Measurements from ENCODE around the gene NDRG4. TPM values are rescaled to one million over a fixed set of nuclear protein-coding genes. Genes with fewer than 3 reads are reported as not detected.

The NDRG4 gene
- total and polyA plus RNA-seq, 2 donors from 2014 or later: 1.7 to 5.7 TPM

DNA sequence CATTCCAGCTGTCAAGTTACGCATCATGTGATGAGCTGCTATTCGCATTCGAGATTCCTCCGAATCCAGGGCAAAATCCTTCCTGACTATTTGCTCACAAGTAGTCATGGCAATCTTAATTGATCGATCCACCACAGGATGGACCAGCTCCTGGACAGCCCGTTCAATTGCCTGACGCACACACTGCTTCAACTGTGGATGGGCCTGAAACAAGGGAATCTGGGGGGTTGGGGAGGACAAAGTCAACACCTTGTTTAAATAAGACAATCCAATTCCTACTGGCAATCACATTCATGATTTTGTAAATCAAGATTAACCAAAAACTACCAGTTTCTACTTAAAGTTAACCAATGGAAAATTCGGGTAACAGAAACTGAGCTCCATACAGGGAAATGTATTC lies 43.7 kb downstream of the NDRG4 start:
- TF ChIP-seq, protein P1, sequence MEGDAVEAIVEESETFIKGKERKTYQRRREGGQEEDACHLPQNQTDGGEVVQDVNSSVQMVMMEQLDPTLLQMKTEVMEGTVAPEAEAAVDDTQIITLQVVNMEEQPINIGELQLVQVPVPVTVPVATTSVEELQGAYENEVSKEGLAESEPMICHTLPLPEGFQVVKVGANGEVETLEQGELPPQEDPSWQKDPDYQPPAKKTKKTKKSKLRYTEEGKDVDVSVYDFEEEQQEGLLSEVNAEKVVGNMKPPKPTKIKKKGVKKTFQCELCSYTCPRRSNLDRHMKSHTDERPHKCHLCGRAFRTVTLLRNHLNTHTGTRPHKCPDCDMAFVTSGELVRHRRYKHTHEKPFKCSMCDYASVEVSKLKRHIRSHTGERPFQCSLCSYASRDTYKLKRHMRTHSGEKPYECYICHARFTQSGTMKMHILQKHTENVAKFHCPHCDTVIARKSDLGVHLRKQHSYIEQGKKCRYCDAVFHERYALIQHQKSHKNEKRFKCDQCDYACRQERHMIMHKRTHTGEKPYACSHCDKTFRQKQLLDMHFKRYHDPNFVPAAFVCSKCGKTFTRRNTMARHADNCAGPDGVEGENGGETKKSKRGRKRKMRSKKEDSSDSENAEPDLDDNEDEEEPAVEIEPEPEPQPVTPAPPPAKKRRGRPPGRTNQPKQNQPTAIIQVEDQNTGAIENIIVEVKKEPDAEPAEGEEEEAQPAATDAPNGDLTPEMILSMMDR (IDR thresholded peaks at IDR 0.05; ENCODE audit: borderline replicate concordance, extremely low read depth, insufficient read depth): no peak
- Histone ChIP-seq H3K27ac (ENCODE audit: low read depth in 2 of 2, low read length in 2 of 2) (no peak overlapping the region), H3K36me3 (ENCODE audit: control insufficient read depth in 2 of 3, insufficient read depth in 3 of 3, low read length in 3 of 3) (peaks cover 28 to 89% (median 50%) of the 10 kb centered on the region in 3 donors), H3K27me3 (ENCODE audit: control insufficient read depth, insufficient read depth, low read length) (no peaks in the 10 kb centered on the region), H3K4me1 (ENCODE audit: control insufficient read depth in 2 of 3, insufficient read depth in 2 of 3, low read depth in 1 of 3, low read length in 3 of 3) (no peaks in the 10 kb centered on the region), H3K4me3 (ENCODE audit: low read length in 3 of 3) (no peak overlapping the region), H3K9me3 (ENCODE audit: control insufficient read depth in 2 of 3, insufficient read depth in 1 of 3, low read length in 3 of 3) (no peaks in the 10 kb centered on the region), H3K9ac (ENCODE audit: low read length in 3 of 3) (no peak overlapping the region)
- intact Hi-C loops (cut with DNase I): no loop called here
- DNase-seq (no peak), FAIRE-seq (no peak)

GRCh38 chr16:58548378-58548777 lies 48.4 kb downstream of the NDRG4 start:
- peaks cover 23 to 88% (median 50%) of the 10 kb centered on the region in 3 donors for H3K36me3 ChIP-seq (ENCODE audit: control insufficient read depth in 2 of 3, insufficient read depth in 3 of 3, low read length in 3 of 3)
- no peak for FAIRE-seq
- no peak overlapping the region for H3K27ac ChIP-seq (ENCODE audit: low read depth in 2 of 2, low read length in 2 of 2)

GRCh38 chr16:58551496-58551895 lies 51.6 kb downstream of the NDRG4 start:
- H3K27ac ChIP-seq (ENCODE audit: low read depth in 2 of 2, low read length in 2 of 2): no peak overlapping the region
- peaks cover 6 to 72% (median 46%) of the 10 kb centered on the region in 3 donors for H3K36me3 ChIP-seq (ENCODE audit: control insufficient read depth in 2 of 3, insufficient read depth in 3 of 3, low read length in 3 of 3)
- no peaks in the 10 kb centered on the region for H3K4me1 ChIP-seq (ENCODE audit: control insufficient read depth in 2 of 3, insufficient read depth in 2 of 3, low read depth in 1 of 3, low read length in 3 of 3)
- H3K9ac ChIP-seq (ENCODE audit: low read length in 3 of 3): no peak overlapping the region
- no peak overlapping the region for H3K4me3 ChIP-seq (ENCODE audit: low read length in 3 of 3)
- intact Hi-C loops (cut with DNase I): no loop called here
- DNase-seq (no peak), FAIRE-seq (no peak)
- TF ChIP-seq, protein P1 (IDR thresholded peaks at IDR 0.05; ENCODE audit: borderline replicate concordance, extremely low read depth, insufficient read depth): no peak
- H3K27me3 ChIP-seq (ENCODE audit: control insufficient read depth, insufficient read depth, low read length): no peaks in the 10 kb centered on the region
- H3K9me3 ChIP-seq (ENCODE audit: control insufficient read depth in 2 of 3, insufficient read depth in 1 of 3, low read length in 3 of 3): no peaks in the 10 kb centered on the region

More at GRCh38 chr16:58548378-58548777, 48.4 kb downstream of the NDRG4 start:
- no peaks in the 10 kb centered on the region for H3K9me3 ChIP-seq (ENCODE audit: control insufficient read depth in 2 of 3, insufficient read depth in 1 of 3, low read length in 3 of 3)
- no peaks in the 10 kb centered on the region for H3K27me3 ChIP-seq (ENCODE audit: control insufficient read depth, insufficient read depth, low read length)
- no peak overlapping the region for H3K4me3 ChIP-seq (ENCODE audit: low read length in 3 of 3)
- TF ChIP-seq, protein P1 (IDR thresholded peaks at IDR 0.05; ENCODE audit: borderline replicate concordance, extremely low read depth, insufficient read depth): no peak
- DNase-seq: no peak
- no peak overlapping the region for H3K9ac ChIP-seq (ENCODE audit: low read length in 3 of 3)
- H3K4me1 ChIP-seq (ENCODE audit: control insufficient read depth in 2 of 3, insufficient read depth in 2 of 3, low read depth in 1 of 3, low read length in 3 of 3): no peaks in the 10 kb centered on the region
- intact Hi-C loops (cut with DNase I): no loop called here

DNA sequence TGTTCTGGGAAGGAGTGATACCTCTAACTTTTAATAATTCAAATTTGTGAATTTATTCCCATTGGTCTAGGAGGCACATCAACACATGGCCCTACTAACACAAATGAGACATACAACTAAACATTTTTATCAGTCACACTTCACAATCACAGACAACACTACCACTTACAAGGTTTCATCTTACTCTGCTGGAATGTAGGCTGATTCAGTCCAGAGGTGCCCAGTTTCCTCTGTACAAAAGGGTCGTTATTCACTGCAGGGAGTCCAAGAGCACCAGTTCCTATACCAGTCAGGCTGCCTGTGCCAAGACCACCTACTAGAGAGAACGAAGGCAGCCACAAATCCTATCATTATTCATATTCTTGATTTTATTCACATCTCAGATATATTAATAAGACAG lies 56.7 kb downstream of the NDRG4 start:
- H3K9me3 ChIP-seq (ENCODE audit: control insufficient read depth in 2 of 3, insufficient read depth in 1 of 3, low read length in 3 of 3): no peaks in the 10 kb centered on the region
- FAIRE-seq: no peak
- intact Hi-C loops (cut with DNase I): no loop called here
- no peaks in the 10 kb centered on the region for H3K4me1 ChIP-seq (ENCODE audit: control insufficient read depth in 2 of 3, insufficient read depth in 2 of 3, low read depth in 1 of 3, low read length in 3 of 3)
- H3K36me3 ChIP-seq (ENCODE audit: control insufficient read depth in 2 of 3, insufficient read depth in 3 of 3, low read length in 3 of 3): peaks cover 10 to 61% (median 39%) of the 10 kb centered on the region in 3 donors
- TF ChIP-seq, protein P1 (IDR thresholded peaks at IDR 0.05; ENCODE audit: borderline replicate concordance, extremely low read depth, insufficient read depth): no peak
- no peak overlapping the region for H3K4me3 ChIP-seq (ENCODE audit: low read length in 3 of 3)
- no peak for DNase-seq
- no peak overlapping the region for H3K27ac ChIP-seq (ENCODE audit: low read depth in 2 of 2, low read length in 2 of 2)
- no peak overlapping the region for H3K9ac ChIP-seq (ENCODE audit: low read length in 3 of 3)
- H3K27me3 ChIP-seq (ENCODE audit: control insufficient read depth, insufficient read depth, low read length): no peaks in the 10 kb centered on the region

Measured in kidney (tissue), 14 donors.